GM12873 (cell line): ENCODE data around the gene PTGDR2.

ENCODE experiments used
- TF ChIP-seq, protein P1 (sequence below): IDR thresholded peaks from 2 replicates; pipeline ENCODE4 v1.5.1; 2012; ENCODE audit warnings: low read depth, mild to moderate bottlenecking, moderate library complexity, low read length, control low read depth; ENCODE audit not compliant: insufficient read depth; ENCODE audit errors: missing control alignments

Gene PTGDR2

GRCh38 chr11:60855726-60856633, at the start of gene PTGDR2:
Gene PTGDR2 (minus strand): TSS chr11:60855950. CDS start chr11:60853722, 2,228 bp downstream.
- TF ChIP-seq, protein P1, sequence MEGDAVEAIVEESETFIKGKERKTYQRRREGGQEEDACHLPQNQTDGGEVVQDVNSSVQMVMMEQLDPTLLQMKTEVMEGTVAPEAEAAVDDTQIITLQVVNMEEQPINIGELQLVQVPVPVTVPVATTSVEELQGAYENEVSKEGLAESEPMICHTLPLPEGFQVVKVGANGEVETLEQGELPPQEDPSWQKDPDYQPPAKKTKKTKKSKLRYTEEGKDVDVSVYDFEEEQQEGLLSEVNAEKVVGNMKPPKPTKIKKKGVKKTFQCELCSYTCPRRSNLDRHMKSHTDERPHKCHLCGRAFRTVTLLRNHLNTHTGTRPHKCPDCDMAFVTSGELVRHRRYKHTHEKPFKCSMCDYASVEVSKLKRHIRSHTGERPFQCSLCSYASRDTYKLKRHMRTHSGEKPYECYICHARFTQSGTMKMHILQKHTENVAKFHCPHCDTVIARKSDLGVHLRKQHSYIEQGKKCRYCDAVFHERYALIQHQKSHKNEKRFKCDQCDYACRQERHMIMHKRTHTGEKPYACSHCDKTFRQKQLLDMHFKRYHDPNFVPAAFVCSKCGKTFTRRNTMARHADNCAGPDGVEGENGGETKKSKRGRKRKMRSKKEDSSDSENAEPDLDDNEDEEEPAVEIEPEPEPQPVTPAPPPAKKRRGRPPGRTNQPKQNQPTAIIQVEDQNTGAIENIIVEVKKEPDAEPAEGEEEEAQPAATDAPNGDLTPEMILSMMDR, result no peak

DNA sequence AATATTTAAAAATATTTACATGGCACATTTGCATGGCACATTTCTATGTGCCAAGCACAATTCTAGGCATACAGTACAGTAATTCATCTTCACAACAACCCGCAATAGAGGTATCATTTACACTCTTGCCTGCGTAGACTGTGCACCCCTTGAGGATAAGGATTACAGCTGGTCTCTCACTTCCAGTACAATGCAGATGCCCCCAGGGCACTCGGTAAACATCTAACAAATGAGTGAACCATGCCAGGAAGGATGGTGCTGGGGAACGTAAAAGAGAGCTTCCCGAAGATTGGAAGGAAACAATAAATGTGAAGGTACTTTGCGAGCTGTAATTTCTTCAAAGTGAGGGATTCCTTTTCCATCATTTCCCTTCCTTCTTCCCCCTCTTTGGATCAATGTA, 49.3 kb upstream of the PTGDR2 start:
- TF ChIP-seq, protein P1, result no peak

GRCh38 chr11:60902625-60903024, 46.9 kb upstream of the PTGDR2 start:
- TF ChIP-seq, protein P1, result no peak

GRCh38 chr11:60900673-60901404, 45.1 kb upstream of the PTGDR2 start:
- TF ChIP-seq, protein P1, result no peak

DNA sequence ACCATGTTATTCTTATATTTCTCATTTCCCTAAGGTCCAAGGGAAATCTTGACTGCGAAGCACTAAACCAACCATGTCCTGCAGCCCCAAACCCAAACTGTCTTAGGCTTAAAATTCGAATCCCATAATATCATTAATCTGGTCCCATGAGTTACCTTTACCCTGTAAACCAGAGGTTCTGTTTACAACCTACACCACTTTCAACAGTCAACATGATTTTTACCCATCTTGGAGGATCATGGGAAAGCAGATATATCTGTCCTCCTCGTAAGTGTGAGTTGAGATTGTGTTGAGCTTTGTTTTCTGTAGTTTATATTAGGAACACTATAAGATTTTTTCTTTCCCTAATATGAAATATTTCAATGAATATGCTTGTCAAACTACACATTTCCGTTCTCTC, 44.2 kb upstream of the PTGDR2 start:
- TF ChIP-seq, protein P1, result no peak

DNA sequence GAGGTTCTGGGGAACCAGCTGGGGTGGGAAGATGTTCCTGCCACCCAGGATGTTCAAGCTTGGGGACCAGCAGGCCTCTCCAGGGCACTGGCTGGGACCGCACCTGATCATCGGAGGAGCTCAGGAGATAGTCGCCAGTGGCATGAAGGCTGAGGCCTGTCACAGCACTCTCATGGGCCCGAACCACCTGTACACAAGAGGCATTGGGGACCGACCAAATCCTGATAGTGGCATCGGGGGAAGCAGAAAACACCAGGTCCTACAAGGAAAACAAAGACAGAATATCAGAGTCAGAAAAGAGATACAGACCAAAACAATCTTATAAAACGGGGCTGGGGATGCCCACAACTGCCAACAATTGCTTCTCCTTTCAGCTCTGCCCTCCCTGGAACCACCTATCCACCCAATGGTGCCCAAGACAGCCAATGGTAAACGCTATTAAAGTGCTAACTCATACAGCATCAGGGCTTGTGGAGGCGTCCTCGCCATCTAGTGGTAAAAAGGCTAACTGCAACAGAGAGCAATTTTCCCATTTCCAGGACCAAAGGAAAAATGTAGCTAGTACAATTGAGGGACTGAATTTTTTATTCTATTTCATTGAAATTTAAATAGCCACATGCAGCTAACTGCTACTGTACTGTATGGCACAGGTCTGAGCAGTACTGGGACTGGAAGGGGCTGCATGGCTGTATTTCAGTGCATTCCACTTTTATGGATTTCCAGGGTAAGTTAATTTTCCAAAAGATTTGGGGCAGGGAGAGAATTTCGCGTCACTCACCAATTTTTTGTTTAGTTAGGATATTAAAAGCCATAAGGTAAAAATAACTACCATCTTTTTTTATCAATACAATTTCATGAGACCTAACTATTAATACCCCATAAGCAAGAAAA, 43.5 kb upstream of the PTGDR2 start:
- TF ChIP-seq, protein P1, result peak; percentile 93
